ENCODE results near the gene CHST11.

Gene CHST11

DNA sequence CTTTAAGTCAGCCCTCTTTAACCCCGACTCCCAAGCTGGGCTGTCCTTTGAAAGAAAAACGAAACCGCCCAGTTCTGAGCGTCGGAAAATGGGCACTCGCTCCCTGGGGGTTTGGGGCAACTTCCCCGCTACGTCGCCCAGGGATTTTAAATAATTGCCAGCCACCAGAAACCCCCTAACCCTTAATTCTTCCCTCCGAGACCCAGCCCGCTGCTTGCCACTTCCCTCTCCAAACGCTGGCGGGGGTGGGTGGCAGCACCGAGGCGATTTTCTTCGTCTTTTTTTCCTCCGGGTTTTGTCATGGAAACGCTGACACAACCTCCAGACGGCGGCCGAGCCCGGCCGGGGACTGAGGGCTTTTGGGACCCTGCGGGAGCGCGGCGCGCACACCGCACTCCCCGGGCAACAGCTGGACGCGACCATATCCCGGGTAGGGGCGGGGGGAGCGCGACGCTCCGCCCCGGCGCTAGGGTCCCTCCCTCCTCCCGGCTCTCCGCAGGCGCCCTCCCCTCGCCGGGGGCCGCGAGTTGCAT, at the start of gene CHST11:
CHST11 (plus strand) TSS at position 532 of the 533 bp plus-strand sequence.
- peak; percentile 75 for DNase-seq

DNA sequence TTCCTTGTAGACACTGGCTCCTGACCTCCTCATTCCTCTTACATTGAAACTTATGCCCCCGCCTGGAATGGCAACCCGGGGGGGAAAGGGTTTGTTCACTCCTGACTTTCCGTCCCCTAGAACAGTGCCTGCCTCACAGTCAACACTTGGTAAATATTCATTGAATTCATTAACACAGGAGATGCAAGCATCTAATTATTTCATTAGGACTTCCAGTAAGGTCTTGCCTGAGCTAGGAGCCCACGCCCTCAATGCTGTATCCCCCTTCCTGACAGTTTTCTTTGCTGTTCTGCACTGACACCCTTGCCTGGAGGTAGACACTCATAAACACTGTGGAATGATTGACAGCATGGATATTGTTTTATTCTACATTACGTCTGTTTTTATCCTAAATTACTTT, 49.3 kb upstream of the CHST11 start:
- no peak for DNase-seq

DNA sequence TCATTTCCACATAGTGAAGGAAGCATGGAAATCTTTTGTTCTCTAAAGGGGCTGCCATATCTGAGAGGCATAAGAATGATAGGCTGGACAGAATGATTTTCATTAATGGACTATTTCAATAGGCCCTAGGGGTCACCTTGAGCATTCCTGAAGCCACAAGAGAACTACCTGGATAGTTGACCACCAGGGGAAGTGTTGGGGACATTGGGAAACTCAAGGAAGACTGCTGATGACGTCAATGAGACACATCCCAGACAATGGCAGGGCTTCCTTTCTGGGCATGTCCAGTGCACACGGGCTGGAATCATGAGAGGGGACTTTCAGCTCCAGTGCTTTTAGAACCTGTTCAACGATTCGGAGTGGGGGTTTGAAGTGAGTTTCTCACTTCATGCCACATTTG, 48.8 kb upstream of the CHST11 start:
- no peak for DNase-seq

DNA sequence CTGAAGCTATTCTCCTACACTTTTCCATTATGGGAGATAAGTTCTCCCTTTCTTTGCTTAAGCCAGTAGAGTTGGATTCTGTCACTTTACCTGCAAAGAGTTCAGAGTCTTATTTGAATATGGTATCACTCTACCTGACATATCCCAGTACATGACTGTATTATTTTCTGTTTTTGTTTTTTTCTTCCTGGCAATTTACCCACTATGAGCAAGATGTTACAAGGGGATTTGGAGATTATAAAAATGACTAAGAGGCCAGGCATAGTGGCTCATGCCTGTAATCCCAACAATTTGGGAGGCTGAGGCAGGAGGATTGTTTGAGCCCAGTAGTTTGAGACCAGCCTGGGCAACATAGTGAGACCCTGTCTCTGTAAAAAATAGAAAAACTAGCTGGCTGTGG, 46.4 kb upstream of the CHST11 start:
- no peak for DNase-seq

DNA sequence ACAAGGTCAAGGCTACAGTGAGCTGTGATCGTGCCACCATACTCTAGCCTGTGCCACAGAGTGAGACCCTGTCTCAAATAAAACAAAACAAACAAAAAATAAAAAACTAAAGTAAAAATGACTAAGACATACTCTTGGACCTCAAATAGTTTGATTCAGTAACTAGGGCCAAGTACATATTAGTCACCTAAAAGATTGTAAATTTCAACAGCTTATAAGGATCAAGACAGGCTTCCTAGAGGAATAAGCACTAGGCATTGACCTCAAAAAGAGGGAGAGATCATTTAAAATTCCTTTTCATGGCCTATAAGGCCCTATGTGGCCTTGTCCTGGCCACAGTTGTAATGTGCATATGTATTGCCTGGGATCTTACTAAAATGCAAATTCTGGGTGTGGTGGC, 46.0 kb upstream of the CHST11 start:
- DNase-seq = no peak

GRCh38 chr12:104411826-104412641, 44.7 kb upstream of the CHST11 start:
- DNase-seq = no peak

- DNase-seq = no peak
Observed at GRCh38 chr12:104412681-104413080, 44.1 kb upstream of the CHST11 start.

- no peak for DNase-seq
Observed at GRCh38 chr12:104413330-104413729, 43.4 kb upstream of the CHST11 start.

GRCh38 chr12:104414581-104415341, 42.0 kb upstream of the CHST11 start:
- DNase-seq = no peak

DNA sequence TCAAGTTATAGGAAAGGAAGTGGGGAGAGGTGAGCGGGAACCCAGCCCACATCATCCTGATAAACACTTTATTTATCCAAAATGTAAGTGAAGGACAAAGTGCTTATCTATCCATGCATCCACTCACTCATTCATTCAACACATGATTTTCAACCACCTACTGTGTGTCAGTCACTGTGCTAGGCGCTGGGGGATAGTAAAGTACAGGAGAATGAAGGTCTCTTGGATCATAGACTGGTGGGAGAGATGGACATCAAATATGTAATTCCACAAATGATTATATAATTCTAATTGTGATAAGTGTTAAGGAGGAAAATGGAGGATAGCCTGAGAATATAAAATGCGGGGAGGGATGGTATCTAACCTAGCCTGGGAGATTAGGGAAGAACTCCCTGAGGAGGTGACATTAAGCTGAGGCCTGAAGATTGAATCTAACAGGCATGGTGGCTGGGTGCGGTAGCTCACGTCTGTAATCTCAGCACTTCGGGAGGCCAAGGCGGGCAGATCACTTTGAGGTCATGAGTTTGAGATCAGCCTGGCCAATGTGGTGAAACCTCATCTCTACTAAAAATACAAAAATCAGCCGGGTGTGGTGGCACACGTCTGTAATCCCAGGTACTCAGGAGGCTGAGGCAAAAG, 41.3 kb upstream of the CHST11 start:
- DNase-seq = no peak

DNA sequence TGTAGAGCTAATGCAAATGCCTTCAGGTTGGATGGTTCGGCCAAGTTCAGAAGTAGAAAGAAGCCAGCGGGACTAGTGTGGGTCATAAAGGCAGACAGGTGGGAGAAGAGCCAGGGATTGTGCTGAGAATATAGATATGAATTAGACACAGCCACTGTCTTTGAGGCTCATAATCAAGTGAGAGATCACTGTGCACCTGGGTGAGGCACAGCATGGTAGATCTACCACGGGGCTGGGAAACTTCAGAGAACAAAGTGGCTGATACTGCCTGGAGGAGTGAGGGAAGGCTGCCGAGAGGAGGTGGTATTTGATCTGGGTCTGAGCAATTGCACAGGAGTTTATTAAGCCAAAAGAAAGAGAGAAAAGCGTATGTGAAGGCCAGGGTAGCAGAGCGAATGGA, 40.6 kb upstream of the CHST11 start:
- no peak for DNase-seq

GRCh38 chr12:104416585-104416984, 40.2 kb upstream of the CHST11 start:
- no peak for DNase-seq

DNA sequence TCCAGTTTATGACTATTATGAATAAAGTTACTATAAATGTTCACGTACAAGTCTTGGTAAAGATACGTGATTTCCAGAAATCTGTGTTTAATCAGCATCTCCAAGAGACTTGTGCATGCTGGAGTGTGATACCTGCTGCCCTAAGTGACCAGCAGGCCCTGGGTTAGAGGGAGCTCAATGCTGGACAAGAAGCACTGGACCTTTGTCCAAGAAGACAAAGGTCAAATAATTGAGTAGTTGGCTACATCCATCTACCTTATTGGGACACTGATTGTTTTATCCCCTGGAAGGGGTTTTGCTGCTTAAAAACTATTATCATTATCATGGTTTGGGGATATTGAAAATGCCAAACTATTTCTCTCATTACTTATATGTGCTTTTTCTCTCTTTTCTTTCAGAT, 37.0 kb upstream of the CHST11 start:
- DNase-seq = no peak

GRCh38 chr12:104420868-104421267, 35.9 kb upstream of the CHST11 start:
- no peak for DNase-seq

DNA sequence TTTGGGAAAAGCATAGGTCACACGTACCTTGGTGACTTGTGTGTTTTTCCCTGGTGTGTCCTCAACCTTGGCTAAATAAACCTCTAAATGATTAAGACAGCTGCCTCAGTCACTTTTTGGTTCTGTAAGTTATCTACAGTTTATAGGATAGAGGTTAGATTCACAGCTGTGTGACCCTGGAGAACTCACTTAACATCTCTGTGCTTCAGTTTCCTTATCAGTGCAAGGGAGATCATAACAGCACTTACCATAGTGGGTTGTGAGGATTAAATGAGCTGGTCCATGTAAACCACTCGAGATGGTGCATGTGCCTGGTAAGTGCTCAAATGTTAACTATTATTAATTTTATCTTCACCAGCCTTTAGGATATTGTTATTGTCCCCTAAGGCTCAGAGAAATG, 35.4 kb upstream of the CHST11 start:
- DNase-seq = no peak

- no peak for DNase-seq
Observed at GRCh38 chr12:104422441-104422840, 34.3 kb upstream of the CHST11 start.

- no peak for DNase-seq
Observed at GRCh38 chr12:104423273-104423672, 33.5 kb upstream of the CHST11 start.

DNA sequence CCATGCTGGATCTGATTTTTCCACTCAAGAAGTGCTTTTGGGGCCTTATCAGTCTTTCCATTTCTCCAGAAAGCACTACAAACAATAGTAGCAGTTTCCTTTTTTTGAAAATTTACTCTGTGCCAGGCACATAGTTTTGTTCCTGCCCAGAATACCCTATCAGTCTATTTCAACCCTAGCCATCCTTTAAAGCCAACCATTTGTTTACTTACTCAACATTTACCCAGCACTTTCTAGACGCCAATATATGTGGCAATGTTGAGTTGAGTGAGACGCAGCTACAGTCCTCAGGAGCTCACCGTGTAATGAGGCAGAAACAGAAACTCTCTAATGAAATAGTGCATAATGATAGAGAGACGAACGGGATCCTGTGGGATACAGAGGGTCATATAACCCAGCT, 32.9 kb upstream of the CHST11 start:
- no peak for DNase-seq

GRCh38 chr12:104424955-104425354, 31.8 kb upstream of the CHST11 start:
- DNase-seq = no peak

DNA sequence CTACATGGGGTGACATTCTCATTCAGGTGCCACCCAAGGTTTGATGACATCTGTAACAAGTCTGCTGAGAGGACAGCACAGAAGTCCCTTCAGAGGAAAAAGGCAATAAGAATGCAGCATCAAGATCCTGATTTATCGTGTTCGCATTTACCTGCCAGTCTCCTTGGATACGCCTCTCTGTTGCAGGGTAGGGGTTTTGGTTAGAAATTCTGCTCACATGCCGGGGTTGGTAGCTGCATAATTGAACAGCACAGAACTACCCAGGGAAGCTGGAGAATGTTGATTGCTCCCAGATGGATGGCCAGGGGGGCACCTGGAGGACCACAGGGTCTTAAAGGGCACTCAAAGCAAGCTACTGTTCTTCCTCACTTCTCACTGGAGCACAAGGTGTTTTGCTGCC, 31.1 kb upstream of the CHST11 start:
- DNase-seq = no peak

DNA sequence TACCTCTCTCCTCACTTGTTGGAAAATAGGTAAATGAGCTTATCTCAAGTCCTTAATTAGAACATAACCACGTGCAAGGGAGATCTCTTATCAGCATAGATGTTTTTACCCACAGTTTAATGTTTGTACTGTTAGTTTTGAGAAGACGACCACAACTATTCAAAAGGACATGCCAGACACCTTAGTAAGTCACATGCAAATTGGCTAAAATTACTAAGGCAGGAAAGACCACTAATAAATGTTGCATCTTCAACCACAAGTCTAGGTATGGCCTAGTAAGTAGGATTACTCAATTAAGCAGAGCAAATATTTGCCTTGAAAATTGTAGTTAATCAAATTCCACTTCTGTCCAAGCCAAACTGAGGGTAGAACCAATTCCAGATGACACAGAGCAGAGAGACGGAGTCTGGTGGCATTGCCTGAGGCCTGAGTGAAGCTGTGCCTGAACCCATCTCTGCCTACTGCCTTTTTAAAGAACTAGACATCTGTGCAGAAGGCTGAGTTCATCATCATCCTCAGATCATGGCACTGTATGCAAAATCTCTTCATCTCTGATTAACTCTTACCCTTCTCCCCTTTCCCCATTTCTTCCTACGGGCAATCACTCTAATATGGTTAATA, 29.7 kb upstream of the CHST11 start:
- DNase-seq = no peak

DNA sequence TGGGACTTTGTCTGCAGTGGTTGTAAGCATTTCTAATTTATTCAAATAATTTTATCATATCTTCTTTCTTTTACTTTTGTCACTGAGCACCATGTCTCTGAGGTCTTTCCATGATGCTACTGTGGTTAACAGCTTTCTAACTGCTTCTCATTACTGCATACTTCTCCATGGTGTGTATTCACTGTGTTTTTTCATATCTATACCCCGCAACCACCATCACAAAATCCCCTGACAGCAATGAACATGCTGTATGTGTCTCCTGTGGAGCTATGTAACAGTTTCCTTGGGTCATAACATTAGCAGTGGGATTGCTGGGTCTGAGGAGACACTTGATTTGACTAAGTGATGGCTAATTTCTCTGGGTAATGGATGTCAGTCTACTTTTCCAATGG, 29.2 kb upstream of the CHST11 start:
- DNase-seq = no peak

DNA sequence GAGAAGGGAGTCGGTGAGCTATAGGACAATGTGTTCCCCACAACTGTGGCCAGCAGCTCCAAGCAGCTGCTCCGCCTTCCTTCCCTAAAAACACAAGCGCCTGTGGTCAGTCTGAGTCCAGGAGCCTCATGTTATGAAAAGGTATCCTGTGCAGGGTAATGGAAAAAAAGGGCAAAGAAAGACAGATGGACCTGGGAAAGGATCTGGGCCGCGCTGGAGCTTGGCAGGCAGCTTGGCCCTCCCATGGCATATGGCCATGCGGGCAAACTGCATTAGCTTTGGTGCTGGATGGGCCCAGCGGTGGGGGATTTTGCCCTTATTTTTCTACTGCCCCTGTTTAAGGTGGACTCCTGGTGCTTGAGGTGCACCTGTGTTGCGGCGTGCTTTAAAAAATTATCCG, 23.7 kb upstream of the CHST11 start:
- DNase-seq = no peak
